Prostate gland (tissue), 2 donors: Measurements from ENCODE around the gene CACNA1B.

ENCODE experiments used
- POLR2A ChIP-seq: fragments of 450-650 bp; IDR thresholded peaks from one replicate; pipeline ENCODE4 v1.6.1; 2016; ENCODE audit warnings: antibody characterized with exemption, mild to moderate bottlenecking
- TF ChIP-seq, protein P1 (sequence below), 4 experiments: fragments of 200-600 bp in 2 of 4; fragments of 450-650 bp in 2 of 4; sonication (generic) in 2 of 4; IDR thresholded peaks; 1 replicate in 3 of 4; 2 replicates in 1 of 4; pipeline ENCODE4 v1.5.1; 2016 to 2019; ENCODE audit warnings: antibody characterized with exemption in 4 of 4, mild to moderate bottlenecking in 2 of 4, moderate library complexity in 2 of 4

DNA sequence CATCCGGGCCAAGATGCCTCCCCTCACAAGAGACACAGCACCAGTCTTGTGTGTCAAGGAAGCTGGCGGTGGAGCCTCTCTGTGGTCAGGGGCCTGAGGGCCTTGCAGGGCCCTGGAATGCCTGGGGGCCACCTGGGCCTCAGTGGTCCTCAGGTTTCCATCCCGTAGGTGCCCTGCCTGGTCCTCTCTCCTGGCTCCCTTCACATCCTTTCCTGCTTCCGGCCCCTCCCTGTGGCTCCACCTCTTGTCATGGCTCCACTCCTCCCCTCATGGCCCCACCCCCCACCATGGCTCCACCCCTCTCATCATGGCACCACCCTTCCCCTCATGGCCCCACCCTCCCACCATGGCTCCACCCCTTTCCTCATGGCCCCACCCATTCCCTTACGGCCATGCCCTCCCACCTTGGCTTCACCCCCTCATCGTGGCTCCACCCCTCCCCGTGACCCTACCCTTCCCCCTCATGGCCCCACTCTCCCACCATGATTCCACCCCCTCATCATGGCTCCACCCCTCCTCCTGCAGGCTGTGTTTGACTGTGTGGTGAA, 175.8 kb downstream of the CACNA1B start:
- TF ChIP-seq, protein P1, sequence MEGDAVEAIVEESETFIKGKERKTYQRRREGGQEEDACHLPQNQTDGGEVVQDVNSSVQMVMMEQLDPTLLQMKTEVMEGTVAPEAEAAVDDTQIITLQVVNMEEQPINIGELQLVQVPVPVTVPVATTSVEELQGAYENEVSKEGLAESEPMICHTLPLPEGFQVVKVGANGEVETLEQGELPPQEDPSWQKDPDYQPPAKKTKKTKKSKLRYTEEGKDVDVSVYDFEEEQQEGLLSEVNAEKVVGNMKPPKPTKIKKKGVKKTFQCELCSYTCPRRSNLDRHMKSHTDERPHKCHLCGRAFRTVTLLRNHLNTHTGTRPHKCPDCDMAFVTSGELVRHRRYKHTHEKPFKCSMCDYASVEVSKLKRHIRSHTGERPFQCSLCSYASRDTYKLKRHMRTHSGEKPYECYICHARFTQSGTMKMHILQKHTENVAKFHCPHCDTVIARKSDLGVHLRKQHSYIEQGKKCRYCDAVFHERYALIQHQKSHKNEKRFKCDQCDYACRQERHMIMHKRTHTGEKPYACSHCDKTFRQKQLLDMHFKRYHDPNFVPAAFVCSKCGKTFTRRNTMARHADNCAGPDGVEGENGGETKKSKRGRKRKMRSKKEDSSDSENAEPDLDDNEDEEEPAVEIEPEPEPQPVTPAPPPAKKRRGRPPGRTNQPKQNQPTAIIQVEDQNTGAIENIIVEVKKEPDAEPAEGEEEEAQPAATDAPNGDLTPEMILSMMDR (IDR thresholded peaks at IDR 0.05), result no peak
- TF ChIP-seq POLR2A, result no peak
